ENCODE measurements around the gene ARHGAP45.

ARHGAP45 gene

GRCh38 chr19:1130771-1131717, 64.1 kb downstream of the ARHGAP45 start:
- no peak for TF ChIP-seq EZH2 (IDR thresholded peaks at IDR 0.05; ENCODE audit: borderline replicate concordance, low read length)
- TF ChIP-seq, protein P1, sequence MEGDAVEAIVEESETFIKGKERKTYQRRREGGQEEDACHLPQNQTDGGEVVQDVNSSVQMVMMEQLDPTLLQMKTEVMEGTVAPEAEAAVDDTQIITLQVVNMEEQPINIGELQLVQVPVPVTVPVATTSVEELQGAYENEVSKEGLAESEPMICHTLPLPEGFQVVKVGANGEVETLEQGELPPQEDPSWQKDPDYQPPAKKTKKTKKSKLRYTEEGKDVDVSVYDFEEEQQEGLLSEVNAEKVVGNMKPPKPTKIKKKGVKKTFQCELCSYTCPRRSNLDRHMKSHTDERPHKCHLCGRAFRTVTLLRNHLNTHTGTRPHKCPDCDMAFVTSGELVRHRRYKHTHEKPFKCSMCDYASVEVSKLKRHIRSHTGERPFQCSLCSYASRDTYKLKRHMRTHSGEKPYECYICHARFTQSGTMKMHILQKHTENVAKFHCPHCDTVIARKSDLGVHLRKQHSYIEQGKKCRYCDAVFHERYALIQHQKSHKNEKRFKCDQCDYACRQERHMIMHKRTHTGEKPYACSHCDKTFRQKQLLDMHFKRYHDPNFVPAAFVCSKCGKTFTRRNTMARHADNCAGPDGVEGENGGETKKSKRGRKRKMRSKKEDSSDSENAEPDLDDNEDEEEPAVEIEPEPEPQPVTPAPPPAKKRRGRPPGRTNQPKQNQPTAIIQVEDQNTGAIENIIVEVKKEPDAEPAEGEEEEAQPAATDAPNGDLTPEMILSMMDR (IDR thresholded peaks at IDR 0.05; ENCODE audit: low read length), result no peak
- Histone ChIP-seq H3K9ac (ENCODE audit: low read length) (no peak overlapping the region; the same call in 1 of the 2 replicates), H3K4me2 (ENCODE audit: low read length) (peak overlapping the region; percentile 80), H3K79me2 (ENCODE audit: insufficient read depth, low read length) (no peaks in the 10 kb centered on the region), H2AFZ (ENCODE audit: low read length) (no peak overlapping the region), H3K27me3 (ENCODE audit: insufficient read depth, low read length) (no peaks in the 10 kb centered on the region), H3K9me2 (ENCODE audit: low read depth, low read length) (no peaks in the 10 kb centered on the region), H3K27ac (ENCODE audit: low read depth, low read length, poor library complexity, severe bottlenecking) (no peak overlapping the region), H3F3A (ENCODE audit: insufficient read depth, low read length) (no peaks in the 10 kb centered on the region), H3K9me3 (ENCODE audit: low read length) (no peaks in the 10 kb centered on the region), H3K4me1 (ENCODE audit: insufficient read depth, low read length, severe bottlenecking) (peaks cover 44% of the 10 kb centered on the region), H4K20me1 (ENCODE audit: insufficient read depth, low read length) (no peaks in the 10 kb centered on the region), H3K4me3 (ENCODE audit: low read depth, low read length, poor library complexity, severe bottlenecking) (peak overlapping the region; percentile 55), H3K36me3 (ENCODE audit: insufficient read depth, low read length) (peaks cover 5% of the 10 kb centered on the region)

- Histone ChIP-seq H3F3A (ENCODE audit: insufficient read depth, low read length) (no peaks in the 10 kb centered on the region), H3K27ac (ENCODE audit: low read depth, low read length, poor library complexity, severe bottlenecking) (peak overlapping the region; percentile 33), H4K20me1 (ENCODE audit: insufficient read depth, low read length) (no peaks in the 10 kb centered on the region), H2AFZ (ENCODE audit: low read length) (no peak overlapping the region), H3K4me1 (ENCODE audit: insufficient read depth, low read length, severe bottlenecking) (peaks cover 52% of the 10 kb centered on the region), H3K4me3 (ENCODE audit: low read depth, low read length, poor library complexity, severe bottlenecking) (peak overlapping the region; percentile 55), H3K79me2 (ENCODE audit: insufficient read depth, low read length) (no peaks in the 10 kb centered on the region), H3K9ac (ENCODE audit: low read length) (peak overlapping the region; percentile 50; the same call in 1 of the 2 replicates), H3K36me3 (ENCODE audit: insufficient read depth, low read length) (peaks cover 5% of the 10 kb centered on the region), H3K9me2 (ENCODE audit: low read depth, low read length) (no peaks in the 10 kb centered on the region), H3K9me3 (ENCODE audit: low read length) (no peaks in the 10 kb centered on the region), H3K27me3 (ENCODE audit: insufficient read depth, low read length) (no peaks in the 10 kb centered on the region), H3K4me2 (ENCODE audit: low read length) (peak overlapping the region; percentile 80)
- TF ChIP-seq, protein P1 (IDR thresholded peaks at IDR 0.05; ENCODE audit: low read length), result no peak
- no peak for TF ChIP-seq EZH2 (IDR thresholded peaks at IDR 0.05; ENCODE audit: borderline replicate concordance, low read length)
These were observed 65.0 kb downstream of the ARHGAP45 start for GRCh38 chr19:1131718-1132551.

GRCh38 chr19:1132552-1133383, 65.8 kb downstream of the ARHGAP45 start:
- H3K4me1 ChIP-seq (ENCODE audit: insufficient read depth, low read length, severe bottlenecking), result peaks cover 53% of the 10 kb centered on the region
- H4K20me1 ChIP-seq (ENCODE audit: insufficient read depth, low read length), result no peaks in the 10 kb centered on the region
- TF ChIP-seq EZH2 (IDR thresholded peaks at IDR 0.05; ENCODE audit: borderline replicate concordance, low read length), result no peak
- TF ChIP-seq, protein P1 (IDR thresholded peaks at IDR 0.05; ENCODE audit: low read length), result no peak
- peak overlapping the region; percentile 80 for H3K4me2 ChIP-seq (ENCODE audit: low read length)
- no peaks in the 10 kb centered on the region for H3K9me3 ChIP-seq (ENCODE audit: low read length)
- H3K36me3 ChIP-seq (ENCODE audit: insufficient read depth, low read length), result no peaks in the 10 kb centered on the region; the same call in 1 of the 2 replicates
- peak overlapping the region; percentile 55 for H3K4me3 ChIP-seq (ENCODE audit: low read depth, low read length, poor library complexity, severe bottlenecking)
- peak overlapping the region; percentile 33 for H3K27ac ChIP-seq (ENCODE audit: low read depth, low read length, poor library complexity, severe bottlenecking)
- H2AFZ ChIP-seq (ENCODE audit: low read length), result no peak overlapping the region
- H3K27me3 ChIP-seq (ENCODE audit: insufficient read depth, low read length), result no peaks in the 10 kb centered on the region
- H3F3A ChIP-seq (ENCODE audit: insufficient read depth, low read length), result no peaks in the 10 kb centered on the region
- H3K9me2 ChIP-seq (ENCODE audit: low read depth, low read length), result no peaks in the 10 kb centered on the region
- peak overlapping the region; percentile 50; the same call in 1 of the 2 replicates for H3K9ac ChIP-seq (ENCODE audit: low read length)
- no peaks in the 10 kb centered on the region for H3K79me2 ChIP-seq (ENCODE audit: insufficient read depth, low read length)

All from OCI-LY1 (cell line).